GM19240 (cell line): ENCODE measurements around the gene GPER1.

ENCODE experiments used
- DNase-seq: peaks from one replicate; pipeline ENCODE4 v3.0.0; 2011; ENCODE audit warnings: low spot score; ENCODE audit not compliant: insufficient read length

The GPER1 gene

GRCh38 chr7:1053816-1054370 is 34.0 kb upstream of the GPER1 start:
- no peak for DNase-seq

GRCh38 chr7:1054438-1054837 is 33.5 kb upstream of the GPER1 start:
- no peak for DNase-seq

- DNase-seq = no peak
These were observed 33.0 kb upstream of the GPER1 start for GRCh38 chr7:1054861-1055450.

- DNase-seq = no peak
These were observed 32.4 kb upstream of the GPER1 start for GRCh38 chr7:1055491-1055955.

GRCh38 chr7:1055956-1056784 is 31.7 kb upstream of the GPER1 start:
- no peak for DNase-seq

GRCh38 chr7:1056785-1057410 is 31.0 kb upstream of the GPER1 start:
- DNase-seq = no peak

GRCh38 chr7:1057416-1058291 is 30.3 kb upstream of the GPER1 start:
- no peak for DNase-seq

- DNase-seq = no peak
These were observed 29.6 kb upstream of the GPER1 start for GRCh38 chr7:1058311-1058710.

- no peak for DNase-seq
These were observed 29.1 kb upstream of the GPER1 start for GRCh38 chr7:1058821-1059199.

- DNase-seq = no peak
These were observed 28.5 kb upstream of the GPER1 start for GRCh38 chr7:1059200-1060091.

- DNase-seq = no peak
These were observed 27.4 kb upstream of the GPER1 start for GRCh38 chr7:1060315-1061072.

GRCh38 chr7:1061180-1061579 is 26.7 kb upstream of the GPER1 start:
- DNase-seq = no peak

GRCh38 chr7:1062296-1063294 is 25.3 kb upstream of the GPER1 start:
- peak; percentile 90 for DNase-seq

- DNase-seq = no peak
These were observed 24.6 kb upstream of the GPER1 start for GRCh38 chr7:1063361-1063760.

GRCh38 chr7:1064581-1064980 is 23.3 kb upstream of the GPER1 start:
- DNase-seq = no peak

- DNase-seq = no peak
These were observed 22.7 kb upstream of the GPER1 start for GRCh38 chr7:1065263-1065584.

GRCh38 chr7:1065585-1066241 is 22.2 kb upstream of the GPER1 start:
- peak; percentile 99 for DNase-seq

GRCh38 chr7:1066242-1066588 is 21.7 kb upstream of the GPER1 start:
- DNase-seq = no peak
